Right lobe of liver (tissue), 6 donors: ENCODE results near the gene SH3RF1. TPM values are rescaled to one million over a fixed set of nuclear protein-coding genes. Genes with fewer than 3 reads are reported as not detected.

Source experiments
- ATAC-seq, 4 donors: fragments of 200-7000 bp; cut with Tn5 transposase; one replicate each; pipeline ENCODE4 v1.9.1; 2020; ENCODE audit warnings: mild to moderate bottlenecking in 4 of 4, moderate library complexity in 4 of 4
- DNase-seq, 3 donors: peaks; one replicate each; pipeline ENCODE4 v3.0.0-alpha.2; 2020
- H3K27ac ChIP-seq, 3 donors: fragments of 200-600 bp; one replicate each; pipeline ENCODE4 v1.8.0; 2022
- H3K27me3 ChIP-seq, 2 donors: fragments of 200-600 bp; one replicate each; pipeline ENCODE4 v1.8.0; 2022
- H3K36me3 ChIP-seq, 4 donors: fragments of 200-600 bp; sonication (generic) in 1 of 4; one replicate each; pipeline versions ENCODE4 v1.5.1 to v1.8.0; 2017 to 2022; ENCODE audit warnings: control low read depth in 1 of 4
- H3K4me1 ChIP-seq, 4 donors: fragments of 200-600 bp; sonication (generic) in 1 of 4; one replicate each; pipeline versions ENCODE4 v1.5.1 to v1.8.0; 2017 to 2022; ENCODE audit warnings: control low read depth in 1 of 4
- H3K4me3 ChIP-seq, 3 donors: fragments of 200-600 bp; one replicate each; pipeline ENCODE4 v1.8.0; 2022
- H3K9me3 ChIP-seq, 4 donors: fragments of 200-600 bp; sonication (generic) in 1 of 4; one replicate each; pipeline versions ENCODE4 v1.5.1 to v1.8.0; 2017 to 2022; ENCODE audit warnings: control low read depth in 1 of 4
- POLR2A ChIP-seq: fragments of 450-650 bp; IDR thresholded peaks from one replicate; pipeline ENCODE4 v1.6.1; 2017; ENCODE audit warnings: antibody characterized with exemption, mild to moderate bottlenecking
- WGBS: methylation state at CpG from one replicate; pipeline ENCODE4 v1.1.6; 2018; ENCODE audit warnings: low coverage, low lambda C conversion rate; ENCODE audit not compliant: insufficient coverage; ENCODE audit errors: missing lambda C conversion rate; 5-methylcytosine and 5-hydroxymethylcytosine counted together
- intact Hi-C, 2 donors: fragments of 100-400 bp; cut with DNase I; formaldehyde crosslinking; loops; one replicate each; pipeline versions ENCODE4 v1.11.2 to v1.14.1; 2022
- total RNA-seq, 6 experiments: library from RNA; depleted of rRNA in 2 of 6; stranded (reverse); fragments of >200 nt in 2 of 6; fragmentation: NEBNext Ultra II Directional in 3 of 6; extraction: Animal tissue kit (Norgen Biotek cat#: 25700) in 3 of 6; gene quantifications; one replicate each; pipeline versions ENCODE4 v1.1.0 to v1.2.4, GENCODE V29; 2016 to 2023
- TF ChIP-seq, protein P1 (sequence below), 4 donors: fragments of 200-600 bp in 3 of 4; fragments of 450-650 bp in 1 of 4; IDR thresholded peaks; one replicate each; pipeline versions ENCODE4 v1.5.1 to v1.8.0; 2016 to 2022; ENCODE audit warnings: antibody characterized with exemption in 4 of 4, mild to moderate bottlenecking in 2 of 4
- donor health status: DM: no; HTN: yes; CAD: no.
- donor health status: DM: no; HTN: no; CAD: no.
- donor health status: DM: no; HTN: no; CAD: no.
- donor health status: DM: no; HTN: yes; CAD: no.
- donor health status: DM: no; HTN: yes; CAD: no.

Gene SH3RF1
- total RNA-seq, 6 experiments from 2014 or later, result 5.5 to 11.0 (median 7.3) TPM

DNA sequence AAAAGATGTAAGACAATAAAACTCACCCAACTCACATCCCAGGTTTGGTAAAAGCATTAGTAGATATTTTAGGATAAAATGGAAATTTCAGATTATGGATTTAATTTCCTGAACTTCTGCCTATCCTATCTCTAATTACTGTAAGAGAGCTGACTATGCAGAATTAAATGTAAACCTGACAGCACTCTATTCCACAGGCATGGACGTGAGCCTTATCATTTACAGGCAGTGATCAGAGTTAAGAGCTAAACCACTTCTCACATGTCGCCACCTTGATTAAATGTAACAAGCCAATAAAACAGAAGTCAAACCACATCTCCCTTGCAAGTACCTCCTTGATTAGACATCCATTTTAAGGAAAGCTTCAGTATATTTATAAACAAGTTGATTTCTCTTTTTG is 163.2 kb downstream of the SH3RF1 start:
- H3K9me3 ChIP-seq, result no peaks in the 10 kb centered on the region
- H3K27ac ChIP-seq, result no peak overlapping the region
- ATAC-seq (no peak), DNase-seq (no peak)
- peaks cover 0 to 30% (median 4%) of the 10 kb centered on the region in 4 donors for H3K36me3 ChIP-seq
- peaks cover 0 to 20% (median 10%) of the 10 kb centered on the region in 4 donors for H3K4me1 ChIP-seq
- 71% methylated on average over 2 of the region's 2 CpGs for WGBS
- no peak for TF ChIP-seq POLR2A
- TF ChIP-seq, protein P1, sequence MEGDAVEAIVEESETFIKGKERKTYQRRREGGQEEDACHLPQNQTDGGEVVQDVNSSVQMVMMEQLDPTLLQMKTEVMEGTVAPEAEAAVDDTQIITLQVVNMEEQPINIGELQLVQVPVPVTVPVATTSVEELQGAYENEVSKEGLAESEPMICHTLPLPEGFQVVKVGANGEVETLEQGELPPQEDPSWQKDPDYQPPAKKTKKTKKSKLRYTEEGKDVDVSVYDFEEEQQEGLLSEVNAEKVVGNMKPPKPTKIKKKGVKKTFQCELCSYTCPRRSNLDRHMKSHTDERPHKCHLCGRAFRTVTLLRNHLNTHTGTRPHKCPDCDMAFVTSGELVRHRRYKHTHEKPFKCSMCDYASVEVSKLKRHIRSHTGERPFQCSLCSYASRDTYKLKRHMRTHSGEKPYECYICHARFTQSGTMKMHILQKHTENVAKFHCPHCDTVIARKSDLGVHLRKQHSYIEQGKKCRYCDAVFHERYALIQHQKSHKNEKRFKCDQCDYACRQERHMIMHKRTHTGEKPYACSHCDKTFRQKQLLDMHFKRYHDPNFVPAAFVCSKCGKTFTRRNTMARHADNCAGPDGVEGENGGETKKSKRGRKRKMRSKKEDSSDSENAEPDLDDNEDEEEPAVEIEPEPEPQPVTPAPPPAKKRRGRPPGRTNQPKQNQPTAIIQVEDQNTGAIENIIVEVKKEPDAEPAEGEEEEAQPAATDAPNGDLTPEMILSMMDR (IDR thresholded peaks at IDR 0.05), result no peak
- H3K4me3 ChIP-seq, result no peak overlapping the region
- no peaks in the 10 kb centered on the region for H3K27me3 ChIP-seq
- intact Hi-C loops, result no loop called here

DNA sequence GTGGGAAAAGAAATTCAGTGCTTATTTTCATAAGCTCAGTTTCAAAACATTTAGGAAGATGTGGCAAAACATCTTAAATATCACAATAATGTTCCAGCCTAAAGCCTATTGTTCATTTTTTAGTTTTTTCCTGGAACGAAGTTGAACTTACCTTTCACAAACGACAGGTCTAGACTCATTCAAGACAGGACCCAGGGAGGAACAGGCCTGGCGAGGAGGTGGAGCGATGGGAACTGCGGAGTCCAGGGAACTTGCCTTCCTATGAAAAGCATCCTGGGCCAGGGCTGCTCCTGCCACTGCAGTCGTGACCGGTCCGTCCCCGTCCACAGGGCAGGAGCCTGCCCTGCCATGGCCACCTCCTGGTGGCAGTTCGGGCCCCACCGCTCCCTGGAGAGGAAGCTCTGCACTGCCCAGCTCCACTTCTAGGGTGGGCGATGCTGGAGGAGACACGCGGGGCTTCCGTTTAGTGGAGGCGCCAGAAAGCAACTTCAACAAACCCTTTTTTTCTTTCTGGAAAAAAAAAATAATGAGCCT is 164.0 kb downstream of the SH3RF1 start:
- H3K27ac ChIP-seq, result no peak overlapping the region
- TF ChIP-seq, protein P1 (IDR thresholded peaks at IDR 0.05), result no peak
- no peak for TF ChIP-seq POLR2A
- peaks cover 0 to 27% (median 4%) of the 10 kb centered on the region in 4 donors for H3K36me3 ChIP-seq
- no peak overlapping the region for H3K4me3 ChIP-seq
- H3K27me3 ChIP-seq, result no peaks in the 10 kb centered on the region
- 93% methylated on average over 9 of the region's 16 CpGs for whole genome bisulfite sequencing
- DNase-seq (no peak), ATAC-seq (no peak)
- peaks cover 0 to 20% (median 6%) of the 10 kb centered on the region in 4 donors for H3K4me1 ChIP-seq
- H3K9me3 ChIP-seq, result no peaks in the 10 kb centered on the region
- intact Hi-C loops, result no loop called here

DNA sequence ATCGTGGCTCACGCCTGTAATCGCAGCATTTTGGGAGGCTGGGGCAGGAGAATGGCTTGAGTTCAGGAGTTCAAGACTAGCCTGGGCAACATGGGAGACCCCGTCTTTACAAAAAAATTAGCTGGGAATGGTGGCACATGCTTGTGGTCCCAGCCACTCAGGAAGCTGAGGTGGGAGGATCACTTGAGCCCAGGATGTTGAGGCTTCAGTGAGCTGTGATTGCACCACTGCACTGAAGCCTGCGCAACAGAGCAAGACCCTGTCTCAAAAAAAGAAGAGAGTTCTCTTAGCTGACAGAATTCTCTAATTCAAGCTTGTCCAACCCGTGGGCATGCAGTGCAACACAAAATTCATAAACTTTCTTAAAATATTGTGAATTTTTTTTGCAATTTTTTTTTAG is 165.1 kb downstream of the SH3RF1 start:
- peaks cover 0 to 25% (median 4%) of the 10 kb centered on the region in 4 donors for H3K36me3 ChIP-seq
- WGBS, result 90% methylated on average over 6 of the region's 6 CpGs
- intact Hi-C loops, result no loop called here

DNA sequence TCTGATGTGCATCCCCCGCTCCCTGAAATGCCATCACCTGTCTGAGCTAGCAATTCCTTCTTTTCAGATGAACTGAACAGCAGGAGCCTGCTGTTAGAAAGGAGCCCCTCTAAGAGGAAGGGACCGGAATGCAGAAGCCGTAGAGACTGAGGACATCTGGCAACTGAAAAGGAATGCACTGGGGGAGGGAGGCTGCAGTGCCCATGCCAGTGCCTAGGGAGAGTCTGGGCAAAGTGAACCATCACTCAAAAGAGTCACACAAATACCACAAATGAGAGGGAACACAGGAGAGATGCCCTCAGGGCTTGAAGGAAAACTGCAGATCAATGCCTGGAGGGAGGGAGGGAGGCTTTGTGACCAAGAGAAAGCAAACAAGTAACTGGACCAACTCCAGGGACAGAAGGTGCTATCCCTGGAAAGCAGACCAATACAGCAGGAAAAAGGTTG is 166.8 kb downstream of the SH3RF1 start:
- TF ChIP-seq, protein P1 (IDR thresholded peaks at IDR 0.05), result no peak
- TF ChIP-seq POLR2A, result no peak
- Histone ChIP-seq H3K27me3 (no peaks in the 10 kb centered on the region), H3K4me3 (no peak overlapping the region), H3K4me1 (peaks cover 0 to 37% (median 12%) of the 10 kb centered on the region in 4 donors), H3K36me3 (peaks cover 0 to 25% (median 4%) of the 10 kb centered on the region in 4 donors), H3K9me3 (no peaks in the 10 kb centered on the region), H3K27ac (peak overlapping the region in 2 of 3 donors; percentile 50 to 56)
- WGBS, result 57% methylated on average over 3 of the region's 3 CpGs
- intact Hi-C loops, result no loop called here
- ATAC-seq, result peak; percentile 83 to 94 (median 90)
- DNase-seq, result peak in 1 of 3 donors; percentile 70

More for the DNA sequence above, 165.1 kb downstream of the SH3RF1 start:
- no peak for ATAC-seq
- Histone ChIP-seq H3K27ac (no peak overlapping the region), H3K27me3 (no peaks in the 10 kb centered on the region), H3K4me1 (peaks cover 0 to 20% (median 6%) of the 10 kb centered on the region in 4 donors), H3K4me3 (no peak overlapping the region), H3K9me3 (no peaks in the 10 kb centered on the region)
- TF ChIP-seq POLR2A, result no peak
- DNase-seq, result no peak

DNA sequence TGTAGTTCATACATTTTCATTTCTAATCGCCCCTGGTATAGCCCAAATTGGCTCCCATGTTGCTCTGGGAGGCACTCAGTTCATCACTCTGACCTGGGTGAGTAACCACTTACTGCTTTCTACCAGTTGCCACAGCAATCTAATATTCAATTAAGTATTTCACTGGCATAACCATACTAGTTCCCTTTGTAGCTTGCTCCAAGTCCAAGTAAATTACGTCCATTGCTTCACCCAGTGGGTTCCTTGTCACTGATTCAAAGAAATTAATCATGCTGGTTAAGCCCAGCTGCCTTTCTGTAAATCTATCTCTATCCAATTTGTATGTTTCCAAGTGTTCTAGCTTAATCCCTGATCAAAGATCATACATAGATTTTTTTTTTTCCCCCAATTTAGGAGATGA is 168.7 kb downstream of the SH3RF1 start:
- Histone ChIP-seq H3K27me3 (no peaks in the 10 kb centered on the region), H3K4me1 (peaks cover 0 to 44% (median 17%) of the 10 kb centered on the region in 4 donors), H3K4me3 (no peak overlapping the region), H3K36me3 (peaks cover 0 to 19% (median 4%) of the 10 kb centered on the region in 4 donors), H3K9me3 (no peaks in the 10 kb centered on the region), H3K27ac (no peak overlapping the region)
- intact Hi-C loops, result no loop called here
- WGBS, result 62% methylated on average over 2 of the region's 2 CpGs
- TF ChIP-seq POLR2A, result no peak
- TF ChIP-seq, protein P1 (IDR thresholded peaks at IDR 0.05), result no peak
- ATAC-seq (no peak), DNase-seq (no peak)
